Adrenal gland (tissue), 12 donors: ENCODE data around the gene RTN3. TPM values are rescaled to one million over a fixed set of nuclear protein-coding genes. Genes with fewer than 3 reads are reported as not detected.

Source experiments
- DNase-seq, 7 donors: peaks; one replicate each; pipeline ENCODE4 v3.0.0-alpha.2; 2019 to 2020
- H3K27ac ChIP-seq, 5 donors: fragments of 200-600 bp; sonication (generic) in 4 of 5; 1 replicate in 3 of 5; 2 replicates in 2 of 5; pipeline versions ENCODE4 v1.5.1 to v1.8.0; 2016 to 2020; ENCODE audit warnings: mild to moderate bottlenecking in 1 of 5
- H3K27me3 ChIP-seq: fragments of 200-600 bp; 2 replicates; pipeline ENCODE4 v1.8.0; 2021
- H3K36me3 ChIP-seq, 2 donors: fragments of 200-600 bp; replicated peaks in 1 of 2; 1 replicate in 1 of 2; 2 replicates in 1 of 2; pipeline versions ENCODE4 v1.5.1 to v1.8.0; 2018 to 2022
- H3K4me1 ChIP-seq, 2 donors: fragments of 200-600 bp; replicated peaks in 1 of 2; 1 replicate in 1 of 2; 2 replicates in 1 of 2; pipeline versions ENCODE4 v1.5.1 to v1.8.0; 2018 to 2021
- H3K4me3 ChIP-seq, 4 donors: fragments of 200-600 bp; sonication (generic) in 3 of 4; one replicate each; pipeline ENCODE4 v1.5.1; 2016 to 2018
- H3K9me3 ChIP-seq, 3 donors: fragments of 200-600 bp; sonication (generic) in 1 of 3; replicated peaks in 1 of 3; 1 replicate in 2 of 3; 2 replicates in 1 of 3; pipeline versions ENCODE4 v1.5.1 to v1.8.0; 2016 to 2021
- CTCF ChIP-seq, 6 experiments: fragments of 450-650 bp in 4 of 6; fragments of 200-600 bp in 2 of 6; sonication (generic) in 1 of 6; IDR thresholded peaks; 1 replicate in 5 of 6; 2 replicates in 1 of 6; pipeline versions ENCODE4 v1.5.1 to v1.8.0; 2016 to 2021; ENCODE audit warnings: antibody characterized with exemption in 6 of 6, mild to moderate bottlenecking in 2 of 6, moderate library complexity in 1 of 6
- POLR2A ChIP-seq, 2 donors: fragments of 450-650 bp; IDR thresholded peaks; one replicate each; pipeline ENCODE4 v1.6.1; 2017; ENCODE audit warnings: antibody characterized with exemption in 2 of 2, mild to moderate bottlenecking in 2 of 2, moderate library complexity in 1 of 2
- WGBS, 4 donors: extraction: QIAGEN DNeasy Blood & Tissue Kit in 2 of 4; methylation state at CpG; one replicate each; pipeline versions ENCODE4 v1.1.5 to v1.1.7; 2013 to 2017; 5-methylcytosine and 5-hydroxymethylcytosine counted together
- intact Hi-C, 2 donors: fragments of 100-400 bp; cut with DNase I; formaldehyde crosslinking; loops; one replicate each; pipeline versions ENCODE4 v1.14.1 to v1.15.0; 2022 to 2023
- polyA plus RNA-seq, 3 donors: library from polyadenylated mRNA; stranded (reverse); fragments of 200-250 nt in 2 of 3; fragments of 350-450 nt in 1 of 3; fragmentation: Illumina TruSeq in 1 of 3; extraction: RNeasy Lipid Tissue Mini Kit (QIAGEN cat#74804) in 1 of 3; gene quantifications; one replicate each; pipeline ENCODE4 v1.2.3, GENCODE V29; 2013 to 2014
- total RNA-seq, 9 donors: library from RNA; depleted of rRNA in 4 of 9; stranded (reverse); fragments of >200 nt in 4 of 9; fragments of 120-200 nt in 1 of 9; fragmentation: NEBNext Ultra II Directional in 1 of 9; extraction: Animal tissue kit (Norgen Biotek cat#: 25700) in 1 of 9; gene quantifications; one replicate each; pipeline versions ENCODE4 v1.1.0 to v1.2.4, GENCODE V29; 2013 to 2023
- donor health status: healthy with polysubstance abuse.
- donor health status: Bipolar disorder and iron deficiency.
- donor health status: DM: yes; HTN: yes; CAD: no.
- donor health status: DM: no; HTN: no; CAD: no.
- donor health status: DM: no; HTN: no; CAD: no.
- donor health status: DM: yes; HTN: yes; CAD: no.

Gene RTN3
- total and polyA plus RNA-seq, 12 donors: 42.5 to 174 (median 95.3) TPM

GRCh38 chr11:63660972-63661371 lies 20.3 kb upstream of the RTN3 start:
- H3K36me3 ChIP-seq: peaks cover 0 to 4% of the 10 kb centered on the region in 2 donors
- H3K9me3 ChIP-seq: no peaks in the 10 kb centered on the region
- intact Hi-C loops: no loop called here
- no peaks in the 10 kb centered on the region for H3K27me3 ChIP-seq
- DNase-seq: no peak
- no peak overlapping the region for H3K4me3 ChIP-seq
- TF ChIP-seq CTCF (IDR thresholded peaks at IDR 0.05): no peak
- TF ChIP-seq POLR2A (IDR thresholded peaks at IDR 0.05): no peak
- H3K27ac ChIP-seq: no peak overlapping the region
- H3K4me1 ChIP-seq: peaks cover 0 to 15% of the 10 kb centered on the region in 2 donors
- 91 to 98% (median 94%) methylated on average over 8 of the region's 8 CpGs for WGBS, 4 donors

- H3K9me3 ChIP-seq: no peaks in the 10 kb centered on the region
- 0% methylated on average over 1 of the region's 1 CpG for WGBS, 4 donors
- no peak overlapping the region for H3K4me3 ChIP-seq
- H3K4me1 ChIP-seq: peaks cover 9 to 38% of the 10 kb centered on the region in 2 donors
- intact Hi-C loops: no loop called here
- H3K36me3 ChIP-seq: no peaks in the 10 kb centered on the region
- no peak for TF ChIP-seq CTCF (IDR thresholded peaks at IDR 0.05)
- no peaks in the 10 kb centered on the region for H3K27me3 ChIP-seq
- no peak for DNase-seq
- no peak overlapping the region for H3K27ac ChIP-seq
These were observed 17.5 kb upstream of the RTN3 start for GRCh38 chr11:63663809-63664208.

GRCh38 chr11:63666874-63667273 lies 14.4 kb upstream of the RTN3 start:
- H3K9me3 ChIP-seq: no peaks in the 10 kb centered on the region
- no peaks in the 10 kb centered on the region for H3K36me3 ChIP-seq
- H3K27ac ChIP-seq: peak overlapping the region in 1 of 5 donors; percentile 2
- intact Hi-C loops: no loop called here
- TF ChIP-seq POLR2A (IDR thresholded peaks at IDR 0.05) (no peak), CTCF (IDR thresholded peaks at IDR 0.05) (no peak)
- no peak overlapping the region for H3K4me3 ChIP-seq
- peaks cover 16 to 55% of the 10 kb centered on the region in 2 donors for H3K4me1 ChIP-seq
- DNase-seq: no peak
- no peaks in the 10 kb centered on the region for H3K27me3 ChIP-seq
- WGBS, 4 donors: 78 to 86% (median 81%) methylated on average over 4 of the region's 4 CpGs

GRCh38 chr11:63667995-63668795 lies 13.1 kb upstream of the RTN3 start:
- WGBS, 4 donors: 62 to 71% (median 68%) methylated on average over 3 of the region's 3 CpGs
- intact Hi-C loops: no loop called here
- H3K27ac ChIP-seq: peak overlapping the region in 3 of 5 donors; percentile 46 to 78 (median 49)
- no peaks in the 10 kb centered on the region for H3K27me3 ChIP-seq
- TF ChIP-seq POLR2A (IDR thresholded peaks at IDR 0.05) (peak in 1 of 2 donors; percentile 52), CTCF (IDR thresholded peaks at IDR 0.05) (no peak)
- no peaks in the 10 kb centered on the region for H3K36me3 ChIP-seq
- H3K4me1 ChIP-seq: peaks cover 16 to 52% of the 10 kb centered on the region in 2 donors
- no peaks in the 10 kb centered on the region for H3K9me3 ChIP-seq
- no peak overlapping the region for H3K4me3 ChIP-seq
- no peak for DNase-seq
